Measurements from ENCODE around the gene IMPDH1.
A peak's percentile ranks its signal among the peaks of the same experiment; 100 is the strongest.

Gene IMPDH1

GRCh38 chr7:128361411-128362379 is 48.1 kb downstream of the IMPDH1 start, which contains the start of gene PRRT4:
TSS of gene PRRT4 (minus strand) at chr7:128361690.
- TF ChIP-seq, protein P1, sequence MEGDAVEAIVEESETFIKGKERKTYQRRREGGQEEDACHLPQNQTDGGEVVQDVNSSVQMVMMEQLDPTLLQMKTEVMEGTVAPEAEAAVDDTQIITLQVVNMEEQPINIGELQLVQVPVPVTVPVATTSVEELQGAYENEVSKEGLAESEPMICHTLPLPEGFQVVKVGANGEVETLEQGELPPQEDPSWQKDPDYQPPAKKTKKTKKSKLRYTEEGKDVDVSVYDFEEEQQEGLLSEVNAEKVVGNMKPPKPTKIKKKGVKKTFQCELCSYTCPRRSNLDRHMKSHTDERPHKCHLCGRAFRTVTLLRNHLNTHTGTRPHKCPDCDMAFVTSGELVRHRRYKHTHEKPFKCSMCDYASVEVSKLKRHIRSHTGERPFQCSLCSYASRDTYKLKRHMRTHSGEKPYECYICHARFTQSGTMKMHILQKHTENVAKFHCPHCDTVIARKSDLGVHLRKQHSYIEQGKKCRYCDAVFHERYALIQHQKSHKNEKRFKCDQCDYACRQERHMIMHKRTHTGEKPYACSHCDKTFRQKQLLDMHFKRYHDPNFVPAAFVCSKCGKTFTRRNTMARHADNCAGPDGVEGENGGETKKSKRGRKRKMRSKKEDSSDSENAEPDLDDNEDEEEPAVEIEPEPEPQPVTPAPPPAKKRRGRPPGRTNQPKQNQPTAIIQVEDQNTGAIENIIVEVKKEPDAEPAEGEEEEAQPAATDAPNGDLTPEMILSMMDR (IDR thresholded peaks at IDR 0.05; ENCODE audit: insufficient read depth, low read depth, low read length, missing control alignments): no peak
- no peak for DNase-seq (ENCODE audit: low read depth)
- peak within 1 kb of the TSS; percentile 15; the same call in 1 of the 2 replicates for H3K4me3 ChIP-seq (ENCODE audit: low read depth, low read length)

DNA sequence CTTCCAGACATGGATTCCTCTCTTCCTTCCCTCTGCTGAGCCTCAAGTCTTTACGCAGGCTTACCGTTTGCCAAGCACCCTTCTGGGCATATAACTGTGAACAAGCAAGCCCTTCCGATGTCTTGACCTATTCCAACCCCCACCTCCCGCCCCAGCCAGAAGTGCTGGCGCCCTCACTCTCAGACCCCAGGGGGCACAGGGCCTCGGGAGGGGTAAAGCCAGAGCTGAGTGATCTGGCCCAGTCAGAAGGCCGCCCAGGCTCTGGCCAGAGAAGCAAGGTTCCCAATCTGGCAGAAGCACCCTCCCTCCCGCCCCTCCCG is 49.5 kb downstream of the IMPDH1 start:
- TF ChIP-seq, protein P1 (IDR thresholded peaks at IDR 0.05; ENCODE audit: insufficient read depth, low read depth, low read length, missing control alignments): no peak
- DNase-seq (ENCODE audit: low read depth): no peak
- H3K4me3 ChIP-seq (ENCODE audit: low read depth, low read length): no peak overlapping the region

- TF ChIP-seq, protein P1 (IDR thresholded peaks at IDR 0.05; ENCODE audit: insufficient read depth, low read depth, low read length, missing control alignments): no peak
- no peak for DNase-seq (ENCODE audit: low read depth)
- H3K4me3 ChIP-seq (ENCODE audit: low read depth, low read length): no peak overlapping the region
Observed at GRCh38 chr7:128359939-128360338, 49.8 kb downstream of the IMPDH1 start.

DNA sequence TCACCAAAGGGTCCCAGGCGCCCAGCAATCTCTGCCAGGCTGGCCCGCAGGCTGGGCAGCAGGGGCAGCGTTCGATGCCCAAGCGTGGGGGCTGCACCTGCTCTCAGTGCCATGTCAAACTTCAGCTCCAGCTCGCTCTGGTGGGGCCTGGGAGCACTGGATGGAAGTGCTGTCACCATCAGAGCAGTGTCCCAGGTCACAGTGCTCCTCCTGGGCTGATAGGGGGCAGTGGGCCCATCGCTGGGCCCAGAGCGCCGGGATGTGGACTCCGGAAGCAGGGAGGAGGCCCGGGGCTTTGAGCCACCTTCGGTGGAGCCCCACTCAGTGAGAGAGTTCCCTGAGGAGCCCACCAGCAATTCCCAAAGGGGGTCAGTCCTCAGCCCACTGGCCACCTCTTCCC is 50.4 kb downstream of the IMPDH1 start:
- DNase-seq (ENCODE audit: low read depth): no peak
- H3K4me3 ChIP-seq (ENCODE audit: low read depth, low read length): no peak overlapping the region
- TF ChIP-seq, protein P1 (IDR thresholded peaks at IDR 0.05; ENCODE audit: insufficient read depth, low read depth, low read length, missing control alignments): no peak

DNA sequence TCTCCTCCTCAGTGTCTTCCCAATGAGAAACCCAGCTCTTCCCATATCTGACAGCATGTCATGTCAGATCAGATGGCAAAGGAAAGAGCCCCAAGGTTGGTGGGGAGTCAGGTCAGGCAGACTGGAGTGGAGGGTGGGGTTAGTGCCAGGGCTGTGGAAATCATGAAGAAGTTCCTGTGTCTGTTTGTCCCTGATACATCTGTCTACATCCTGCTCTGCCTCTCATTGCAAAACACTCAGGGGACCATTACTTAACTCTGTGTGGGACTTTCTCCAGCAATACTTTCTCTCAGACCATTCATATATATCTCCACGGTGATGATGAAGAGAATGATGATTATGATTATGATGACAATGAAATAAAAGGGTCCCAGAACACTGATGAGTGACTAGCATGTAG is 51.5 kb downstream of the IMPDH1 start:
- no peak overlapping the region for H3K4me3 ChIP-seq (ENCODE audit: low read depth, low read length)
- TF ChIP-seq, protein P1 (IDR thresholded peaks at IDR 0.05; ENCODE audit: insufficient read depth, low read depth, low read length, missing control alignments): no peak
- no peak for DNase-seq (ENCODE audit: low read depth)

DNA sequence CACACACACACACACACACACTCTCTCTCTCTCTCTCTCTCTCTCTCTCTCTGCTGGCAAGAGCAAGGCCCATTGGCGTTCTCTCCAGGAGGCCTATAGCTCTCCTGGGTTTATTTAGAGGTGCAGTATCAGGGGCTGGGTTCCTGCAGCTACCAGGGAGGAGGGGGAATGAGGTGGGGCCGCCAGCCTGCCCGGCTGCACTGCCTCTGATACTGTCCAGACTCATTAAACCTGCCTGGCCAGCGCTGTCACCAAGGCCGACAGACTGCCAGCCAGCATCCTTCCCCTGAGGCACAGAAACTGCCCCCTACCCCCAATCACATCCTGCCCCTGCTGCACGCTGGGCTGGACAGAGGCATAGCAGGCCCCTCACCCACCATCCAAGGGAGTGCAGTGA is 52.6 kb downstream of the IMPDH1 start:
- TF ChIP-seq, protein P1 (IDR thresholded peaks at IDR 0.05; ENCODE audit: insufficient read depth, low read depth, low read length, missing control alignments): no peak
- no peak overlapping the region for H3K4me3 ChIP-seq (ENCODE audit: low read depth, low read length)
- no peak for DNase-seq (ENCODE audit: low read depth)

Data from GM12865 (cell line).